AG10803 (cell line): Measurements from ENCODE around the gene TTYH1.

Source experiments
- DNase-seq: peaks from one replicate; pipeline ENCODE4 v3.0.0; 2010; ENCODE audit warnings: low read depth
- H3K4me3 ChIP-seq: 2 replicates; pipeline ENCODE4 v1.5.1; 2011; ENCODE audit warnings: mild to moderate bottlenecking, low read length, control low read depth
- CTCF ChIP-seq: conservative IDR thresholded peaks from 2 replicates; pipeline ENCODE4 v1.5.1; 2011; ENCODE audit warnings: mild to moderate bottlenecking, low read length, control low read depth, inconsistent platforms

Gene TTYH1

GRCh38 chr19:54470991-54471782, 55.9 kb downstream of the TTYH1 start:
- no peak for DNase-seq
- no peak for TF ChIP-seq CTCF
- H3K4me3 ChIP-seq: peak overlapping the region; percentile 62

- H3K4me3 ChIP-seq: peak within 1 kb of the TSS; percentile 67
- no peak for TF ChIP-seq CTCF
- peak; percentile 90 for DNase-seq
These were observed 58.0 kb downstream of the TTYH1 start, which contains the start of gene CDC42EP5 for GRCh38 chr19:54473071-54473891. CDC42EP5 (minus strand) TSS chr19:54473296; CDS start chr19:54465547, 7,749 bp downstream.

GRCh38 chr19:54473892-54474372, 58.7 kb downstream of the TTYH1 start:
- TF ChIP-seq CTCF: no peak
- no peak for DNase-seq
- H3K4me3 ChIP-seq: peak overlapping the region; percentile 67

GRCh38 chr19:54475706-54476105, 60.4 kb downstream of the TTYH1 start:
- DNase-seq: no peak
- no peak for TF ChIP-seq CTCF
- no peak overlapping the region for H3K4me3 ChIP-seq

GRCh38 chr19:54477650-54478049, 62.4 kb downstream of the TTYH1 start:
- peak; percentile 14; the same call in 1 of the 2 replicates for TF ChIP-seq CTCF
- no peak for DNase-seq
- H3K4me3 ChIP-seq: no peak overlapping the region

GRCh38 chr19:54478677-54479266, 63.5 kb downstream of the TTYH1 start:
- peak; percentile 72 for TF ChIP-seq CTCF
- DNase-seq: peak; percentile 48
- H3K4me3 ChIP-seq: no peak overlapping the region
